ENCODE results near the gene TRABD2B.

DNA sequence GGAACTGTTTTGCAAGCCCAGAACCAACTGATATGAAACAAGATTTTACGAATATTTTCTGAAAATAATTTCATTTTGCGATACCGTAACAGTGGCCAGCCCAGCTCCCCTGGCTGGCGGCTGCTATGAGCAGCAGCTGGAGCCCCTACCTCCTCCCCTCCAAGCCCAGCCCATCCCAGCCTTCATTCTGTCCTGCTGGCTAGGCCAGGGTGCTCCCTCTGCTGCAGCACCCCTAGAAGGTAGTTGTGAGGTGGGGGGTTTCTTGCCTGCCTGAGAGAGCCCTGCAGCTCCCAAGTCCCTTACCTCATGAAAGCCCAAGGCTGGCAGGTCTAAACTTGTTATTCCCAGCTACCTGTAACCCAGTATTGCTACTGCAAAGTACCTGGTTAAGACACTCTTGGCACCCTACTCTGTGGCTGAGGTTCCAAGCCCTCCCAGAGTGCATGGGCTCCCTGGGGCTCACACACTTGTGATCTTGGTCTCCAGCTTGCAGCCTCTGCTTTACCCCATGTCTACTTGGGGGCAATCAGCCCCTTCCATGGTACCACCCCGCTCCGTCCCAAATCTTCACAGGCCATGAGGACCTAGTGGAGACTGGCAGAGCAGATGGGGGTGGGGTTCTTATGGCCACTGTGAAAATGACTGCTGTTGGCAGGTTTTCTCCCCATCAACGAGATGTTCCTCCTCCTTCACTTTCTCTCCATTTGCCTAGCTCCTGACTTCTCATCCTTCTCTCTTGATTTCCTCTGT lies 239.8 kb downstream of the TRABD2B start:
- TF ChIP-seq EZH2phosphoT487 (IDR thresholded peaks at IDR 0.05; ENCODE audit: insufficient read depth, low read depth) (no peak), EZH2 (IDR thresholded peaks at IDR 0.05; ENCODE audit: insufficient read depth, poor library complexity, severe bottlenecking) (no peak)

All from GM23248 (cell line).